ENCODE results near the gene UBE3C. TPM values are rescaled to one million over a fixed set of nuclear protein-coding genes. Genes with fewer than 3 reads are reported as not detected.

Gene UBE3C
- total RNA-seq, 2 donors from 2014 or later, result 49.0 to 72.0 TPM

DNA sequence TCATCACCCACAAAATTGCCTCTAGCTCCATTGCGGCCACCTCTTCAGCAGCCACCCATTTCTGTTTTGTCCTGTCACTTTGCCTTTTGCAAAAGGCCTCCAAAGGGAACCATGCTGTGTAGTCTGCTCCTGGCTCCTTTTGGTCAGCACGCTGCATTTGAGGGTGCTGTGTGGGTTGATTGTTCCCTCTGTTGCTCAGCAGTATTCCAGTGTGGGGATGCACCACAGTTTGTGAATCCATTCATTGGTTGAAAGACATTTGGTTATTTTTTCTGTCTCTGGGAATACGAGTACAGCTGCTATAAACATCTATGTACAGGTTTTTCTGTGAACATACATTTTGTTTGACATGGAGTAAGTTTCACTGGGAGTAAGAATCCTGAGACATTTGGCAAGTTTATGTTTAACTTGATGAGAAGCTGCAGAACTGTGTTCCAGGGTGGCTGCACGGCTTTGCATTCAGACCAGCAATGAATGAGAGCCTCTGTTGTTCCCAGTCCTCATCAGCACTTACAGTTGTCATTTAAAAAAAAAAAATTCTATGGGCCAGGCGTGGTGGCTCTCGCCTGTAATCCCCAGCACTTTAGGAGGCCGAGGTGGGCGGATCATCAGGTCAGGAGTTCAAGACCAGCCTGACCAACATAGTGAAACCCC, 82.3 kb downstream of the UBE3C start:
- H3K36me3 ChIP-seq, result no peaks in the 10 kb centered on the region
- TF ChIP-seq POLR2A (IDR thresholded peaks at IDR 0.05) (no peak), POLR2AphosphoS5 (IDR thresholded peaks at IDR 0.05) (no peak)
- TF ChIP-seq, protein P1, sequence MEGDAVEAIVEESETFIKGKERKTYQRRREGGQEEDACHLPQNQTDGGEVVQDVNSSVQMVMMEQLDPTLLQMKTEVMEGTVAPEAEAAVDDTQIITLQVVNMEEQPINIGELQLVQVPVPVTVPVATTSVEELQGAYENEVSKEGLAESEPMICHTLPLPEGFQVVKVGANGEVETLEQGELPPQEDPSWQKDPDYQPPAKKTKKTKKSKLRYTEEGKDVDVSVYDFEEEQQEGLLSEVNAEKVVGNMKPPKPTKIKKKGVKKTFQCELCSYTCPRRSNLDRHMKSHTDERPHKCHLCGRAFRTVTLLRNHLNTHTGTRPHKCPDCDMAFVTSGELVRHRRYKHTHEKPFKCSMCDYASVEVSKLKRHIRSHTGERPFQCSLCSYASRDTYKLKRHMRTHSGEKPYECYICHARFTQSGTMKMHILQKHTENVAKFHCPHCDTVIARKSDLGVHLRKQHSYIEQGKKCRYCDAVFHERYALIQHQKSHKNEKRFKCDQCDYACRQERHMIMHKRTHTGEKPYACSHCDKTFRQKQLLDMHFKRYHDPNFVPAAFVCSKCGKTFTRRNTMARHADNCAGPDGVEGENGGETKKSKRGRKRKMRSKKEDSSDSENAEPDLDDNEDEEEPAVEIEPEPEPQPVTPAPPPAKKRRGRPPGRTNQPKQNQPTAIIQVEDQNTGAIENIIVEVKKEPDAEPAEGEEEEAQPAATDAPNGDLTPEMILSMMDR (IDR thresholded peaks at IDR 0.05), result no peak
- WGBS, result 89% methylated on average over 8 of the region's 8 CpGs

DNA sequence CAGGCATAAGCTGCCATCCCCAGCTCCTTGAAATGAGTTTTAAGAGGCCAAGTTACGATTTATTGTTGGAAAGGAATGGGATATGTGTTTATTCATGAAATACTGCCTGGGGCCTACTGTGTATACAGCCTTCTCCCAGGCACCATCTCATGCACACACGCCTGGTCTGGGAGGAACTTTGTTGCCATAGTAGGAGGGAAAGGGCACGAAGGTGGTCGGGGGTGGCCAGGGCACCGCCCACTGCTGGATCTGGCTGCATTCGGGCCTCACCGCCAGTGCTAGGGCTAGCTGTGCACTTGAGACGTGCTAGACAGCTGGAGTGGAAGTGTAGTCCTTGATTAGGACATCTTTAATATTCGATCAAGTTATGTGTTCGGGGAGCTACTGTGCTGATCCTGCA, 84.0 kb downstream of the UBE3C start:
- no peaks in the 10 kb centered on the region for H3K9me3 ChIP-seq
- no peaks in the 10 kb centered on the region for H3K36me3 ChIP-seq
- no peak overlapping the region for H3K27ac ChIP-seq
- intact Hi-C loops (cut with DNase I), result no loop called here
- H3K4me3 ChIP-seq, result no peak overlapping the region
- H3K27me3 ChIP-seq (replicated peaks; ENCODE audit: insufficient read depth), result no peaks in the 10 kb centered on the region
- no peaks in the 10 kb centered on the region for H3K4me1 ChIP-seq (replicated peaks)
- TF ChIP-seq POLR2A (IDR thresholded peaks at IDR 0.05) (no peak), POLR2AphosphoS5 (IDR thresholded peaks at IDR 0.05) (no peak)
- TF ChIP-seq, protein P1 (IDR thresholded peaks at IDR 0.05), result no peak
- 71% methylated on average over 10 of the region's 10 CpGs for WGBS
- no peak for DNase-seq (ENCODE audit: low spot score)

More for the DNA sequence above, 82.3 kb downstream of the UBE3C start:
- no peak for DNase-seq (ENCODE audit: low spot score)
- Histone ChIP-seq H3K27ac (no peak overlapping the region), H3K27me3 (replicated peaks; ENCODE audit: insufficient read depth) (no peaks in the 10 kb centered on the region), H3K4me1 (replicated peaks) (no peaks in the 10 kb centered on the region), H3K4me3 (no peak overlapping the region), H3K9me3 (no peaks in the 10 kb centered on the region)
- intact Hi-C loops (cut with DNase I), result no loop called here

DNA sequence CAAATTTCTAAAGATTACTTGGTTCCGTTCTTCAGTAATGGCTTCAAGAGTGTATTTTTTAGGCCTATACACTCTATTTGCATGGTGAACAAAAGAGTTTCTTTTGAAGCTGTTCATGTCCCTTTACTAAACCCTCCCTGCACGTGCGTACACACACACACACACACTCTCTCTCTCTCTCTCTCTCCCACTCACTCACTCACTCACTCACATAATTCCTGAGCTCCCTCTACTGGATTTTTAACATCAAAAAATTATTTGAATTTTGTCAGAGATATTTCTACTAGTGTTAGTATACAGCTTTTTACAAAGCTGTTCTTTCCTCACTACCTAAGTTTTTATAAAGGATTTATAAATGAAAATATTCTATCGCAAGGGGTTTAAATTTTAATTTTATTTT, 85.9 kb downstream of the UBE3C start:
- TF ChIP-seq POLR2A (IDR thresholded peaks at IDR 0.05), result no peak
- TF ChIP-seq, protein P1 (IDR thresholded peaks at IDR 0.05), result peak in 2 of 4 experiments; percentile 17 to 26
- Histone ChIP-seq H3K36me3 (no peaks in the 10 kb centered on the region), H3K4me3 (no peak overlapping the region), H3K4me1 (replicated peaks) (no peaks in the 10 kb centered on the region), H3K9me3 (no peaks in the 10 kb centered on the region), H3K27ac (no peak overlapping the region), H3K27me3 (replicated peaks; ENCODE audit: insufficient read depth) (no peaks in the 10 kb centered on the region)
- no peak for DNase-seq (ENCODE audit: low spot score)
- 63% methylated on average over 4 of the region's 4 CpGs for WGBS
- intact Hi-C loops (cut with DNase I), result no loop called here

DNA sequence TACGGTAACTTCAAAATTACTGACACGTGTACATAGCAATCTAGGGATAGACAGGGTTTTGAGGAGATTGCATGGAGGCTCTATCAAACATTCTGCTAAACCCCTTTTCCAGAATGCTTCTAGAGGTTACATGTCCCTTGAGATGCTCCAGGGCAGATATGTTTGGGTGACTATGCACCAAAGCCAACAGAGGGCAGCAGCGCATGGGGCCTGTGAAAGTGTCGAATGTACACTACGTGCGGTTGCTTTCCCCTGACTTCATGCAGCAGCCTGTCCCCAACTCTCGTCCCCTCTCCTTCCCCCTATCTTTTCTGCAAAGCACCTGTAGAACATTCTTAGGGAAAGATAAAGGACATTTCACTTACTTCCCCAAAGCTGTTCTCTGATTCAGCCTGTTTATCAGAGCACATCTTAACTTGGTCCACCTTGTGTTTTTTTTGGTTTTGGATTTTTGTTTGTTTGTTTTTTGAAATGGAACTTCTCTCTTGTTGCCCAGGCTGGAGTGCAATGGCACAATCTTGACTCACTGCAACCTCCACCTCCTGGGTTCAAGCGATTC, 90.2 kb downstream of the UBE3C start:
- no peak for DNase-seq (ENCODE audit: low spot score)
- TF ChIP-seq POLR2AphosphoS5 (IDR thresholded peaks at IDR 0.05), result no peak
- TF ChIP-seq, protein P1 (IDR thresholded peaks at IDR 0.05), result peak in 1 of 4 experiments; percentile 13

DNA sequence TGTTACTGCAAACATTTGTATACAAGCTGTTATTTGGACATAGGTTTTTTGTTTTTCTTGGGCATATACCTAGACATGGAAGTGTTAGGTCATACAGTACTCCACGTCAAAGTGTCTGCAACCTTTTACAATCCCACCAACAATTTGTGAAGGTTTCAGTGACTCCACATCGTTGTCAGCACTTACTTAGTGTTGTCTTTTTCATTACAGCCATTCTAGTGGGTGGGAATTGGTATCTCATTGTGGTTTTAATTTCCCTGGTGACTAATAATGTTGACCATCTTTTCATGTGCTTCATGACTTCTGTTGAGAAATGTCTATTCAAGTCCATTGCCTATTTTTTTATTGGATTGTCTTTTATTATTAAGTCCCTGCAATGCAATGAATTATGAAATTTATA, 95.0 kb downstream of the UBE3C start:
- no peaks in the 10 kb centered on the region for H3K36me3 ChIP-seq
- TF ChIP-seq, protein P1 (IDR thresholded peaks at IDR 0.05), result no peak
- TF ChIP-seq POLR2AphosphoS5 (IDR thresholded peaks at IDR 0.05) (no peak), POLR2A (IDR thresholded peaks at IDR 0.05) (no peak)
- intact Hi-C loops (cut with DNase I), result no loop called here
- H3K4me1 ChIP-seq (replicated peaks), result no peaks in the 10 kb centered on the region
- no peaks in the 10 kb centered on the region for H3K27me3 ChIP-seq (replicated peaks; ENCODE audit: insufficient read depth)
- DNase-seq (ENCODE audit: low spot score), result no peak
- H3K27ac ChIP-seq, result no peak overlapping the region
- no peaks in the 10 kb centered on the region for H3K9me3 ChIP-seq
- 83% methylated on average over 2 of the region's 2 CpGs for WGBS
- H3K4me3 ChIP-seq, result no peak overlapping the region

More for the DNA sequence above, 90.2 kb downstream of the UBE3C start:
- intact Hi-C loops (cut with DNase I), result no loop called here
- H3K4me3 ChIP-seq, result no peak overlapping the region
- no peaks in the 10 kb centered on the region for H3K27me3 ChIP-seq (replicated peaks; ENCODE audit: insufficient read depth)
- H3K36me3 ChIP-seq, result no peaks in the 10 kb centered on the region
- no peaks in the 10 kb centered on the region for H3K4me1 ChIP-seq (replicated peaks)
- no peak overlapping the region for H3K27ac ChIP-seq
- H3K9me3 ChIP-seq, result no peaks in the 10 kb centered on the region
- WGBS, result 76% methylated on average over 8 of the region's 8 CpGs

All from prostate gland (tissue), 2 donors.